H1 (cell line): Measurements from ENCODE around the gene SNAP47. TPM values are rescaled to one million over a fixed set of nuclear protein-coding genes. Genes with fewer than 3 reads are reported as not detected.

Experiments used
- CTCF ChIA-PET: fragments of 300-600 bp; sonication (Branson Sonifier 250); formaldehyde crosslinking; loops from one replicate; lab custom pipeline; 2021; ENCODE audit not compliant: partially characterized antibody; lab: Charles Lee
- POLR2A ChIA-PET: fragments of 300-600 bp; sonication (Branson Sonifier 250); formaldehyde crosslinking; loops from one replicate; lab custom pipeline; 2021; ENCODE audit warnings: inconsistent platforms; ENCODE audit not compliant: partially characterized antibody; lab: Charles Lee
- DNase-seq, 2 experiments: peaks; one replicate each; pipeline versions ENCODE4 v3.0.0 to v3.0.0-alpha.2; 2010 to 2022; ENCODE audit warnings: low spot score in 2 of 2, low read depth in 1 of 2, mixed read lengths in 1 of 2
- FAIRE-seq: peaks from 2 replicates; lab custom pipeline; 2011; peaks lifted over from hg19 to GRCh38; lab: Jason Lieb, UNC
- H2AFZ ChIP-seq: 2 replicates; pipeline ENCODE4 v1.8.1; 2012; ENCODE audit warnings: low read length, inconsistent platforms
- H2AK5ac ChIP-seq: 2 replicates; pipeline ENCODE4 v1.6.1; 2013; ENCODE audit warnings: low read depth, low read length
- H2BK120ac ChIP-seq: replicated peaks from 2 replicates; pipeline ENCODE3; 2013; ENCODE audit warnings: low read depth, low read length, inconsistent platforms
- H2BK12ac ChIP-seq: 2 replicates; pipeline ENCODE4 v1.6.1; 2013; ENCODE audit warnings: low read depth, low read length
- H2BK15ac ChIP-seq: 2 replicates; pipeline ENCODE4 v1.6.1; 2013; ENCODE audit warnings: low read length
- H2BK20ac ChIP-seq: 2 replicates; pipeline ENCODE4 v1.6.1; 2013; ENCODE audit warnings: low read length
- H2BK5ac ChIP-seq: 2 replicates; pipeline ENCODE4 v1.6.1; 2013; ENCODE audit warnings: low read depth, low read length
- H3K14ac ChIP-seq: 2 replicates; pipeline ENCODE4 v1.6.1; 2013; ENCODE audit warnings: inconsistent platforms; ENCODE audit not compliant: insufficient read length
- H3K18ac ChIP-seq: 2 replicates; pipeline ENCODE4 v1.6.1; 2013; ENCODE audit warnings: low read length; ENCODE audit errors: extremely low read depth
- H3K23ac ChIP-seq: 2 replicates; pipeline ENCODE4 v1.6.1; 2013; ENCODE audit warnings: inconsistent platforms; ENCODE audit not compliant: insufficient read length
- H3K23me2 ChIP-seq: 2 replicates; pipeline ENCODE4 v1.6.1; 2013; ENCODE audit warnings: low read depth, low read length
- H3K27ac ChIP-seq: 2 replicates; pipeline ENCODE4 v1.6.1; 2011; ENCODE audit warnings: low read depth, low read length, inconsistent platforms
- H3K27me3 ChIP-seq, 4 experiments: replicated peaks in 1 of 4; 1 replicate in 1 of 4; 2 replicates in 3 of 4; pipeline versions ENCODE4 v1.6.1 to v1.8.1; 2011 to 2013; ENCODE audit warnings: low read length in 3 of 4, mild to moderate bottlenecking in 3 of 4, inconsistent platforms in 2 of 4, mixed read lengths in 2 of 4, moderate library complexity in 1 of 4; ENCODE audit not compliant: control insufficient read depth in 3 of 4, insufficient read depth in 3 of 4; ENCODE audit errors: extremely low read depth in 1 of 4
- H3K36me3 ChIP-seq, 4 experiments: 2 replicates each; pipeline versions ENCODE4 v1.6.1 to v1.8.1; 2011 to 2013; ENCODE audit warnings: mild to moderate bottlenecking in 4 of 4, low read length in 3 of 4, moderate library complexity in 2 of 4, control low read depth in 1 of 4, inconsistent platforms in 1 of 4; ENCODE audit not compliant: insufficient read depth in 4 of 4, control insufficient read depth in 2 of 4
- H3K4ac ChIP-seq: replicated peaks from 2 replicates; pipeline ENCODE3; 2013; ENCODE audit warnings: low read length, low read depth, mixed read lengths, inconsistent platforms; ENCODE audit not compliant: insufficient read length
- H3K4me1 ChIP-seq, 4 experiments: replicated peaks in 1 of 4; 1 replicate in 1 of 4; 2 replicates in 3 of 4; pipeline versions ENCODE4 v1.6.1 to v1.8.1; 2011 to 2013; ENCODE audit warnings: low read length in 3 of 4, inconsistent platforms in 2 of 4, mixed read lengths in 1 of 4; ENCODE audit not compliant: insufficient read depth in 4 of 4, control insufficient read depth in 3 of 4
- H3K4me2 ChIP-seq, 2 experiments: 2 replicates each; pipeline versions ENCODE4 v1.6.1 to v1.8.1; 2011 to 2013; ENCODE audit warnings: low read depth in 2 of 2, low read length in 2 of 2, control low read depth in 1 of 2, inconsistent platforms in 1 of 2, mild to moderate bottlenecking in 1 of 2; ENCODE audit not compliant: insufficient read depth in 1 of 2
- H3K4me3 ChIP-seq, 4 experiments: fragments of 200-600, 300-600 bp in 1 of 4; sonication (generic), shearing (Covaris generic), sonication (Bioruptor Twin) in 1 of 4; 2 replicates each; pipeline versions ENCODE4 v1.5.1 to v1.8.1; 2011 to 2016; ENCODE audit warnings: low read length in 4 of 4, low read depth in 3 of 4, control low read depth in 2 of 4, inconsistent platforms in 2 of 4, mild to moderate bottlenecking in 2 of 4, mixed read lengths in 1 of 4, moderate library complexity in 1 of 4; ENCODE audit not compliant: insufficient read depth in 2 of 4; ENCODE audit errors: extremely low read depth in 1 of 4
- H3K56ac ChIP-seq: replicated peaks from 2 replicates; pipeline ENCODE3; 2013; ENCODE audit warnings: low read depth, mild to moderate bottlenecking, mixed read lengths, low read length, inconsistent platforms; ENCODE audit not compliant: insufficient read length
- H3K79me1 ChIP-seq: 2 replicates; pipeline ENCODE4 v1.6.1; 2013; ENCODE audit warnings: low read depth, low read length, control low read depth
- H3K79me2 ChIP-seq, 2 experiments: 2 replicates each; pipeline versions ENCODE4 v1.6.1 to v1.8.1; 2012 to 2013; ENCODE audit warnings: low read length in 2 of 2, mild to moderate bottlenecking in 2 of 2, inconsistent platforms in 1 of 2; ENCODE audit not compliant: insufficient read depth in 2 of 2, control insufficient read depth in 1 of 2
- H3K9ac ChIP-seq, 4 experiments: replicated peaks in 1 of 4; 1 replicate in 1 of 4; 2 replicates in 3 of 4; pipeline versions ENCODE4 v1.6.1 to v1.8.1; 2011 to 2013; ENCODE audit warnings: low read depth in 3 of 4, low read length in 3 of 4, control low read depth in 2 of 4, mild to moderate bottlenecking in 2 of 4, moderate library complexity in 2 of 4, inconsistent platforms in 1 of 4; ENCODE audit errors: extremely low read depth in 1 of 4
- H3K9me3 ChIP-seq, 2 experiments: 2 replicates each; pipeline versions ENCODE4 v1.6.1 to v1.8.1; 2012 to 2013; ENCODE audit warnings: mild to moderate bottlenecking in 2 of 2, moderate library complexity in 2 of 2, control low read depth in 1 of 2, inconsistent platforms in 1 of 2, low read depth in 1 of 2, low read length in 1 of 2, mixed read lengths in 1 of 2; ENCODE audit not compliant: insufficient read depth in 2 of 2
- H4K20me1 ChIP-seq, 2 experiments: replicated peaks in 1 of 2; 2 replicates each; pipeline versions ENCODE3 to v1.8.1; 2011 to 2013; ENCODE audit warnings: inconsistent platforms in 2 of 2, low read length in 2 of 2, mild to moderate bottlenecking in 1 of 2; ENCODE audit not compliant: insufficient read depth in 2 of 2, control insufficient read depth in 1 of 2
- H4K5ac ChIP-seq: 2 replicates; pipeline ENCODE4 v1.6.1; 2013; ENCODE audit warnings: low read length, low read depth, mixed read lengths, inconsistent platforms; ENCODE audit not compliant: insufficient read length
- H4K8ac ChIP-seq: 2 replicates; pipeline ENCODE4 v1.8.0; 2013; ENCODE audit warnings: mild to moderate bottlenecking, moderate library complexity, low read length, inconsistent platforms; ENCODE audit not compliant: insufficient read depth; ENCODE audit errors: extremely low read depth
- H4K91ac ChIP-seq: replicated peaks from 2 replicates; pipeline ENCODE3; 2013; ENCODE audit warnings: low read length, mixed read lengths, inconsistent platforms; ENCODE audit not compliant: insufficient read length
- ATF3 ChIP-seq: IDR thresholded peaks from 2 replicates; pipeline ENCODE4 v1.6.1; 2011; ENCODE audit warnings: low read depth, mild to moderate bottlenecking, low read length; ENCODE audit not compliant: insufficient read depth
- CBX5 ChIP-seq: fragments of 300-800, 300-1000 bp; sonication (generic); IDR thresholded peaks from 2 replicates; pipeline ENCODE4 v1.7.1; 2016; ENCODE audit warnings: antibody characterized with exemption, low read length, low read depth
- SAP30 ChIP-seq: fragments of 300-600 bp; sonication (generic); IDR thresholded peaks from 2 replicates; pipeline ENCODE4 v1.7.1; 2012; ENCODE audit warnings: low read length, moderate library complexity, mild to moderate bottlenecking, inconsistent platforms; ENCODE audit not compliant: insufficient read depth, insufficient replicate concordance
- SRF ChIP-seq: IDR thresholded peaks from 2 replicates; pipeline ENCODE4 v1.6.1; 2011; ENCODE audit warnings: mild to moderate bottlenecking, low read depth, low read length, moderate library complexity
- TBP ChIP-seq: IDR thresholded peaks from 2 replicates; pipeline ENCODE4 v1.6.1; 2011; ENCODE audit warnings: low read depth, low read length, improper control_type of control experiment
- WGBS, 2 experiments: shearing (Covaris generic) in 1 of 2; methylation state at CpG; one replicate each; pipeline versions ENCODE4 v1.1.6 to v1.1.7; 2013 to 2015; ENCODE audit warnings: low lambda C conversion rate in 2 of 2, mixed read lengths in 2 of 2, inconsistent platforms in 1 of 2, low coverage in 1 of 2, missing lambda C conversion rate in 1 of 2; ENCODE audit not compliant: insufficient replicate concordance in 2 of 2, insufficient coverage in 1 of 2, insufficient read length in 1 of 2; ENCODE audit errors: extremely low coverage in 1 of 2, missing lambda C conversion rate in 1 of 2; 5-methylcytosine and 5-hydroxymethylcytosine counted together
- polyA plus RNA-seq, 7 experiments: library from polyadenylated mRNA; depleted of rRNA in 3 of 7; stranded (reverse) in 5 of 7; unstranded in 2 of 7; fragments of >200 nt in 5 of 7; fragments of 200-250 nt in 2 of 7; gene quantifications; 1 replicate in 5 of 7; 2 replicates in 1 of 7; 4 replicates in 1 of 7; pipeline versions ENCODE4 v1.2.1 to v1.2.3, GENCODE V29; 2011 to 2013; ENCODE audit warnings: missing spikeins in 2 of 7, mixed read lengths in 2 of 7
- total RNA-seq: library from RNA; stranded (reverse); fragmentation: NEBNext Ultra II Directional; extraction: Animal tissue kit (Norgen Biotek cat#: 25700); gene quantifications from 2 replicates; pipeline ENCODE4 v1.2.1, GENCODE V29; 2021

SNAP47 gene
- total and polyA plus RNA-seq, 2 of the 8 experiments (the other 6 are each of a cell fraction or from before 2014, with no cell fraction given): 37.6 to 42.2 TPM

- no peak overlapping the region for H3K4me2 ChIP-seq
- no peak overlapping the region for H3K4me3 ChIP-seq
- peaks cover 8% of the 10 kb centered on the region for H3K79me1 ChIP-seq
- no peak overlapping the region for H2BK120ac ChIP-seq
- 93% methylated on average over 10 of the region's 10 CpGs; no CpG with 5 or more reads in 1 of the 2 experiments for WGBS, 2 experiments
- no peak for DNase-seq
- H3K79me2 ChIP-seq: no peaks in the 10 kb centered on the region
- no peak overlapping the region for H2AK5ac ChIP-seq
- ChIA-PET CTCF (interaction anchor here (0.7 to 5.0 kb wide), 7 partner anchors 13 to 301 kb away, joined by 3 to 51 read pairs (median 4); no protein-coding TSS in a partner anchor), POLR2A (no interaction called here)
- no peaks in the 10 kb centered on the region for H3K4me1 ChIP-seq
- FAIRE-seq: no peak
- H3K9ac ChIP-seq: no peak overlapping the region
- H3K23ac ChIP-seq: no peak overlapping the region
- H2BK20ac ChIP-seq: no peak overlapping the region
- no peak overlapping the region for H3K27ac ChIP-seq
- no peak overlapping the region for H4K5ac ChIP-seq
- no peak overlapping the region for H4K91ac ChIP-seq
- H2BK12ac ChIP-seq: no peak overlapping the region
- no peak for TF ChIP-seq SAP30
- no peak for TF ChIP-seq ATF3
- no peak for TF ChIP-seq SRF
- no peak for TF ChIP-seq TBP
- no peak for TF ChIP-seq CBX5
- H3K4ac ChIP-seq: no peak overlapping the region
- peaks cover 0 to 10% (median 0%) of the 10 kb centered on the region in 4 experiments; a peak in 1 of 8 replicates for H3K36me3 ChIP-seq
- no peak overlapping the region for H3K56ac ChIP-seq
- no peaks in the 10 kb centered on the region for H3K23me2 ChIP-seq
- no peak overlapping the region for H2BK15ac ChIP-seq
- no peak overlapping the region for H3K18ac ChIP-seq
- peaks cover 0 to 21% of the 10 kb centered on the region in 2 experiments for H4K20me1 ChIP-seq
- H2AFZ ChIP-seq: no peak overlapping the region
- H3K14ac ChIP-seq: no peak overlapping the region
- no peaks in the 10 kb centered on the region for H3K27me3 ChIP-seq
- H2BK5ac ChIP-seq: no peak overlapping the region
- 0 out of 2 replicates have a peak overlapping the region, but pooled peaks have one; percentile 25 for H4K8ac ChIP-seq
- H3K9me3 ChIP-seq: no peaks in the 10 kb centered on the region
Observed at GRCh38 chr1:227775841-227776240, 40.6 kb downstream of the SNAP47 start.
